ENCODE data around the gene OPTN.
A peak's percentile ranks its signal among the peaks of the same experiment; 100 is the strongest.
"Not testable (repeated sequence)": the region's sequence is repeated elsewhere in the genome, so short reads cannot be mapped to it uniquely, and the experiment has no call there.

The OPTN gene

DNA sequence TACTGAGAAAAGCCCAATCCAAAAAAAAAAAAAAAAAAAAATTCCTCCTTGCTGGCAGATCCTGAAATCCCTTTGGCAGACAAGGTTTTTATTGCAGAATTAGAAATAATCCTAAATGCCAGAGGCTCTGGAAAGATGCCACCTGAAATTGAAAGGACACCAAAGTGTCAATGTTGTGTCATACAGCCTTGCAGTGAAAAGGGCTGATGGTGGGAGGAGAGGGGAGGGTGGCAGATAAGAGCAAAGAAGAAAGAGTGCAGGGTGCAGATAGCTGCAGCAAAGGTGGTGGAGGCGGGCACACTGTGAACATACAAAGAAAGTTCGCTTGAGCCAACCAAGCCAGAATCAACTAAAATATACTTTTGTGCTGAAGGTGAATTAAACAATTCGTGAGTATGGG, 8.2 kb upstream of the OPTN start:
- no peak for ATAC-seq

GRCh38 chr10:13092291-13093102, 7.5 kb upstream of the OPTN start:
- ATAC-seq: no peak

DNA sequence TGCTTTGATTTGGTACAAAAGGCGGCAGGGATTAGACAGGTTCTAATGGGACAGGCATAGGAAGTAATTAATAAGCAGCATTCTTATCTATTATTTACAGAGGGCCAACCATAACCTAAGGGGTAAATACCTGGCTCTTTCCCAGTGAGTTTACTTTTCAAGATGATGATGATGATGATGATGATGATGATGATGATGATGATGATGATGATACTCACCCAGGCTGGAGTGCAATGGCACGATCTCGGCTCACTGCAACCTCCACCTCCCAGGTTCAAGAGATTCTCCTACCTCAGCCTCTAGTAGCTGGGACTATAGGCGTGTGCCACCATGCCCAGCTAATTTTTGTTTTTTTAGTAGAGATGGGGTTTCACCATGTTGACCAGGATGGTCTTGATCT, 5.9 kb upstream of the OPTN start:
- not testable (repeated sequence) for ATAC-seq

DNA sequence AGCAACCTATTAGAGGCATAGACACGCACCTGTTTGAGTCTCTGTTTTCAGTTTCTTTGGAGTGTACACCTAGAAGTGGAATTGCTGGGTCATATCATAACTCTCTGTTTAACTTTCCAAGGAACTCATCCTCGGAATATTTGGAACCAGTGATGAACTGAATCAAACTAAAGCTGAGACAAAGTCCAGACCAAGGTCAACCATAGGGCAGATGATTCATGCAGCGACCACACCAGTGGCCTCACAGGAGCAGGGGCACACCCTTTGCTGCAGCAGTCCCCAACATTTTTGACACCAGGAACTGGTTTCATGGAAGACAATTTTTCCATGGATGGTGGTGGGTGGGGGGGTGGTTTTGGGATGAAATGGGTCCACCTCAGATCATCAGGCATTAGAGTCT, 4.9 kb upstream of the OPTN start:
- no peak for ATAC-seq

DNA sequence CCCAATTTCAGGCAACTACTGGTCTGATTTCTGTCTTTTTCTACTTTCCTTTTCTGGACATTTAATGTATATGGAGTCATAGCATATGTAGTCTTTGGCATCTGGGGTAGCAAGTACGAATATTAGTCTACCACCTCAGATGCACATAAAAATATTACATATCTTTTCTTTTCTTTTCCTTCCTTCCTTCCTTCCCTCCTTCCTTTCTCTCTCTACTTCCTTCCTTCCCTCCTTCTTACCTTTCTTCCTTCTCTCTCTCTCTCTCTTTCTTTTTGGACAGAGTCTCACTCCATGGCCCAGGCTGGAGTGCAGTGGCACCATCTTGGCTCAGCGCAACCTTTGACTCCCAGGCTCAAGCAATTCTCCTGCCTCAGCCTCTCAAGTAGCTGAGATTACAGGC, 4.0 kb upstream of the OPTN start:
- no peak for ATAC-seq

DNA sequence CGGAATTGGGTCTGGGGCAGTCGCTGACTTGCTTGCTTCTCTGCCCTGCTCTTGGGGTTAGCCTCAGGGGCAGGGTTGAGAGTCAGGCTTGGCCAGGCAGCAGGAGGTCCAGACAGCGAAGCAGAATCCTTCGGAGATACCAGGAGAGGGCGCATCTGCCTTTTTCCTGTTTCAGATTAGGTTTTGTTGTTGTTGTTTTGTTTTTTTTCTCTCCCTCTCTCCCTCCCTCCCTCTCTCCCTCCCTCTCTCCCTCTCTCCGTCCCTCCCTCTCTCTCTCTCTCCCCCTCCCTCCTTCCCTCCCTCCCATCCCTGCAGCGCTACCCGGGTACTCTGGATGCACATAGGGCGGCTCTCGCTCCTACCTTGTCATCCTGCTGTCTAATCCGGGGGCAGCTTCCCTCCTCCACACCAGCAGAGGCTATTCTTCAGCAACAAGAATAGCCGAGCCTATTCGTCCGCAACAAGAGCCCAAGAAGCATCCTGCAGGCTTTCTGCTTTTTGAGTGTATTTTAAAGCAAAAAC, 758 bp upstream of the OPTN start:
- ATAC-seq: peak; percentile 17 to 37

DNA sequence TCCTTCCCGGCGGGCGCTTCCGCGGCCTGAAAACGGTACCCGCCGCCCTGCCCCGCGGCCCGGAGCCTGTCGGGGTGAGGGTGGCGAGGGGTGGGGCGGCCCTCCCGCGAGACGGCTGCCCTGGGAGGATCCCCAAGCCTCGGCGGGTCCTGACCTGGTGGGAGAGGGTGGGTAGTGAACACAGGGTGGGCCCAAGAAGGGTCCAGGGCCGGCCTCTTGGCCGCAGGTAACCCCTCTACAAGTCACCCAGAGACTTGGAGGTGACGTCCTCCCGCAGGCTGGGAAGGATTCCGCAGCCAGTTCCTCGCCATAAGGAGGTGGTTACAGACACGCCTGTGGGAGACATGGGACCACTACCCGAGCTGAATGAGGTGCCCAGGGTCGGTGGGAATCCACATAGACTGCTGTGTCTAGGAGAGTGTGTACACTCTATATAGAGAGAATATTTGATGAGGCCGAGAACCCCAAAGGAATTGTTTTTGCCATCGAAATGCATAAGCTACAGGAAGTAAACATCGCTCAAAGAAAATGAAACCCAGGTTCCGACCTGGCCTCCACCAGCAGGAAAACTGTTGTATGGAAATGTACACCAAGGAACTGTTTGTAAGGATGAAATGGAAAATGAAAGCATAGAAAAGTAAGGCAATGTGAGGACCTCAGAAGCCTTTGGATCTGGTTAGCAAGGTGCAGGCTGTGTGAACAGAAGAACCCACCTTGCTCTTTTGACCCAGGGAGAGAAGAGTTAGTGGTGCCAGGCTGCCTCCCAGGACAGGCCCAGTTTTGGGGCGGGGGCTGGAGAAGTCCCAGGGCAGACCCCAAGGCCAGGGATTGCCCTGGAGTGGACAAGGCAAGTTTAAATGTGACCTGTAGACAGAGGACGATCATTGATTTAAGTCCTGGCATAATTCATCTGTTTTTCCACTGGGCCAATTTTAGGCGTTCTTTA, 659 bp downstream of the OPTN start:
- peak; percentile 25 to 34 for ATAC-seq

- no peak for ATAC-seq
Measured at GRCh38 chr10:13102002-13102794, 2.2 kb downstream of the OPTN start.

- no peak for ATAC-seq
Measured at GRCh38 chr10:13103554-13103953, 3.6 kb downstream of the OPTN start.

- no peak for ATAC-seq
Measured at GRCh38 chr10:13104697-13105096, 4.7 kb downstream of the OPTN start.

GRCh38 chr10:13105184-13105583, 5.2 kb downstream of the OPTN start:
- ATAC-seq: peak; percentile 49 to 61

DNA sequence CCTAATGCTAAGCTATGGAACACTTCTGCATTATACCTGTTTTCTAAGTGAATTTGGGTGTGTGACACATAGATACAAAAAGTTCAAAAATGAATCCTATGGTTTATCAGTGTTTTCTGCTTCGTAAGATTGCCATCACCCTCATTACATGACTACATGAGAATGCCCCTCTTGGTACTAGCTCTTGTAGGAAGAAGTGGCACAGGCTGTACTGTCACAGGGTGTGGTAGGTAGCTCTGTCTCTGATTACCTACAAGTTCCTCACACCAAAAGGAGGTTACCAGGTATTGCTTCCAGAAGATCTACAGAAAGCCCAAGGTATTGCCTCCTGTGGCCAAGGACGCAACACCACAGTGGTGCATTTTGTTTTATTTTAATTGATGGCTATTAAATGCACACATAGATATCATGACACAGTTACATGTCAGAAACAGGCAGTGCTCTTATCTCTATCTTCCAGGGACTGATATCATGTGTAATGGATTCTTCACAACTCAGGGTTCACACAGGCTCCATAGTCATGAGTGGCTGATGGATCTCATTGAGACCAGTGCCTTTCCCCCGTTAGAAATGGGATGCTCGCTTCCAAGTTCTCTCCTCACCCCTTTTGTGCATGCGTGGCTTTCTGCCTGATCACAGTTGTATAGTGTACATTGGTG, 6.6 kb downstream of the OPTN start:
- peak; percentile 45 to 52 for ATAC-seq

GRCh38 chr10:13110908-13111307, 10.9 kb downstream of the OPTN start:
- no peak for ATAC-seq

DNA sequence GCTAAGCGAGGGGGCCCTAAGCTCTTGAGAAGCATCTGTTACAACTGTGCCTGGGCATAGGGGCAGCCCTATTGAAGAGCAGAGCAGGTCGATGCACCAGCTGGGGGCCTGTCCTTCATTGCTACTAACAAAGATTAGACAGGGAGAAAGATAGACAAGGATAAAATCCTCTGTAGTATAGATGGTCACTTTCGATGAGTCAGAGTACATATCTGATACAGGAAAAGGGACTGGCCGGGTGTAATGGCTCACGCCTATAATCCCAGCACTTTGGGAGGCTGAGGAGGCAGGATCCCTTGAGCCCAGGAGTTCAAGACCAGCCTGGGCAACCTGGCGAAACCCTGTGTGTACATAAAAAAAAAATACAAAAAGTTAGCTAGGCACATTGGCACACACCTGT, 13.6 kb downstream of the OPTN start:
- ATAC-seq: no peak

DNA sequence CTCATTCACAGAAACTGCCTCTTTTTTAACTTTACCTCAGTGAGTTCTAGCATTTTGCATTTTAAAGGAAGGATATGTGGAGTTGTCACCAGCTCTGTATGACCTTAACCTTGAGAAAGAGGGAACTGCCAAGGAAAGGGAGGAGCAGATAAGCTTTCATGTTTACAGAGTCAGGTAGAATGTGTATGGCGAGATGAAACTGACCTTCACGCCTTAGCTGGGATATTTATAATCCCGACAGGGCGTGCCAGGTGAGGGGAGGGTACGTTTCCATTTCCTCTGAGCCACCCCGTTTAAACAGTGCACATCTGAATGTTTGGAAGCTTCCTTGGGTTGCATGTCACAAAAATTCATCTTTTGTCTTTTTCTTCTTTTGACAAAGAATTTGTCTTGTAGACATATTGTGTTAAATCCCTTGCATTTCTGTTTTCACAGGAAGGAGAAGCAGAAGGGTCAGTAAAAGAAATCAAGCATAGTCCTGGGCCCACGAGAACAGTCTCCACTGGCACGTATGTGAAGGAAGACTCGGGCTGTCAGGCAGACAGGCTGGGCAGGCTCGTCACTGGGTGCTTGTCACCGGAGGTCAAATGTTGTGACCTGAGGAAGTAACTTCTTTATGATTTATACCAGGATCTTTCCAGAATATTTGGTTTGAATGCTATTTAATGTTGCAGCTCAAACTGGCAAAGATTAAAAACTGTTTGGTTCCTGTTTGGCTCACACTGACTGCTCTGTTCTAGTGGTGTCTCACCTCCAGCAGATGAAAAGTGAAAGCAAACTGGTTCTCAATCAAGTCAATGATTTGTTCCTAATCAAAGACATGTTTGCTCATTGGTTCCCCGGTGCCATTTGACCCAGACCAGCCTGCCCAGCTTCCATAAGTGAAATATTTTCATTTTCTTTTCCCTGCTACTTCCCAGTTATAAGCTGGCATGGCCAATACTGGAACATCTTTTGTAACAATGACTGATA, 16.2 kb downstream of the OPTN start:
- peak; percentile 77 to 84 for ATAC-seq

DNA sequence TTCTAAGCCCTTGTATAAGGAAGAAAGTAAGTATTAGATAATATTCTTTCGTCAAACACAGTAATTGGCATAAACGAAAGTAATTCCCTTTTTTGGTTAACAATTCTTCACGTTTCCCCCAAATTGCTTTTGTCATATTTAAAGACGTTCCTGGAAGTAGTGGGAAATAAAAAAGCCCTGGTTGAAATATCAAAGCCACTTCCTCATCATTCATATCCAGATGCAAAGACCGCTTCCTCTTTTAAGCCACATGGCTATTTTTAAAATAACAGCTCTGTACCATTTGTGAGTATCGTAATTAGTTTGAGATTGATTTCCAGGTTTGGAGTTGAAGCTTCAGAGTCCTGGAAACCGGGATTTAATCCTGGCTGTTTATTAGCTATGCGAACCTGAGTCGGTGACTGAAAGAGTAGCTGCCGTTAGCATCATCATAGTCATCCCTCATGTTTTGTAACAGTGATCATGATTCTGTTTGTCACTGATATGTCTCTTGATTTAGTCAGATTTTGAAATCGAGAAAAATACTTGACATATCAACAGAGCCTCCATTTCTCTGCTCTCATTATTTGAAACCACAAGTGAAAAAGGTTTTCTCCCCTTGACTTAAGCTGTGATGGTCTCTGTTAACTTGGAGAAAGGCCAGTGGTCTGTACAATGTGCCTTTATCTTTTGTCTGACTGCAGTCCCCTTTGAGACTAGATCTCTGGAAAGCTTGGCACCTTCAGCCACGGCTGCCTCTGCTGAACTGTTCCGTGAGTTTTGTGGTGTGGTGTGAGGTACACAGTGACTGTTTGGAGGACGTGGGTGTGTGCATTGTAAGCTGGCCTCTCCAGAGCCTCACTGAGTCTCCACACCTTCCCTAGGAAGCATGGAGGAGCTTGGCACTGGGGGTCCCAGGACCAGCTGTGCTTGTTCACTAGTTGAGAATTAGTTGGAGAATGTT, 18.1 kb downstream of the OPTN start:
- ATAC-seq: peak; percentile 20 to 37

DNA sequence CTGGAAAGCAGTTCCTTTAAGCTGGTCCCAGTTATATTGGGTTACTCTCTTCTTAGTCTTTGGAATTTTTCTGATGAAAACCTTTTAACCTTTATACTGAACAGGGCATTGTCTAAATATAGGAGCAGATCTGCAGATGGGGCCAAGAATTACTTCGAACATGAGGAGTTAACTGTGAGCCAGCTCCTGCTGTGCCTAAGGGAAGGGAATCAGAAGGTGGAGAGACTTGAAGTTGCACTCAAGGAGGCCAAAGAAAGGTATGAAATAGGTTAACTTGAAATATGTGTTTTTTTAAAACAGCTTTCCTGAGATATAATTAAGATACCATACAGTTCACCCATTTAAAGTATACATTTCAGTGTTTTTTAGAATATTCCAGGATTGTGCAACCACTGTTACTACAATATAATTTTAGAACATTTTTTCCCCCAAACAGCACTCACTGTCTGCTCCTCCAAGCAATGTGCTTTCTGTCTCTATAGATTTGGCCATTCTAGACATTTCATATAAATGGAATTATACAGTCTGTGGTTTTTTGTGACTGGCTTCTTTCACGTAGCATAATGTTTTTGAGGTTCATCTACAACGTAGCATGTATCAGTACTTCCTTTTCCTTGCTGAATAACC, 18.9 kb downstream of the OPTN start:
- ATAC-seq: no peak

GRCh38 chr10:13120786-13121499, 21.0 kb downstream of the OPTN start:
- ATAC-seq: no peak

DNA sequence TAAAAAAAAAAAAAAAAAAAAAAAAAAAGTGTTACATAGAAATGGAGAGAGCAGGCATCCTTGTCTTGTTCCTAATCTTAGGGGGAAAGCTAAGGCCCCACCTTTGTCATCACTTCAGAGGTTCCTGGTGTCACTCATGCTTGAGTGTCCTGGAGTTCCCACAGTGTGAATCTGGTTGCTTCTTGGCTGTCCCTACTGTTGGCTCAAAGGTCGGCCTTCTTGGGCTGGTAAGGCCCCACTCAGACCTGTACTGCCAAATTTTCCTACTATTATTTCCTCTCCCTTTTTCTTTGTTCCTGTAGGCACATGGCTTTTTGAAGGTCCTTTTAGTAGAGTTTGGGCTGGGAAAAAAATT, 21.5 kb downstream of the OPTN start:
- no peak for ATAC-seq

Measured in activated CD4-positive, CD25-positive, alpha-beta regulatory T cell treated with anti-CD3 and anti-CD28 coated beads, Interleukin-2, amount 50 U/mL, for 24 hours (primary cell).